ENCODE data around the gene SLC39A11. TPM values are rescaled to one million over a fixed set of nuclear protein-coding genes. Genes with fewer than 3 reads are reported as not detected.

SLC39A11 gene
- total RNA-seq, 2 experiments from 2014 or later, result 9.7 to 12.2 TPM

- no peak overlapping the region for H3K27ac Mint-ChIP-seq
- Histone ChIP-seq H3K27me3 (ENCODE audit: control insufficient read depth in 1 of 2, insufficient read depth in 2 of 2, low read length in 2 of 2) (no peaks in the 10 kb centered on the region), H3K27ac (ENCODE audit: low read depth in 1 of 2, low read length in 2 of 2) (no peak overlapping the region), H3K4me1 (ENCODE audit: insufficient read depth, low read length) (no peaks in the 10 kb centered on the region), H3K9me3 (ENCODE audit: control insufficient read depth in 1 of 2, insufficient read depth in 1 of 2, low read length in 2 of 2) (no peaks in the 10 kb centered on the region), H3K4me3 (ENCODE audit: low read length) (no peak overlapping the region), H3K36me3 (ENCODE audit: insufficient read depth, low read length) (no peaks in the 10 kb centered on the region)
- no peaks in the 10 kb centered on the region for H3K9me3 Mint-ChIP-seq
- DNase-seq (no peak), ATAC-seq (ENCODE audit: poor library complexity) (no peak)
- TF ChIP-seq CTCF (IDR thresholded peaks at IDR 0.05), result no peak
- H3K27me3 Mint-ChIP-seq, result no peaks in the 10 kb centered on the region
- POLR2A ChIA-PET, result no interaction called here
- H3K4me1 Mint-ChIP-seq (ENCODE audit: low read depth), result no peaks in the 10 kb centered on the region
- H3K4me3 Mint-ChIP-seq, result no peak overlapping the region
- H3K36me3 Mint-ChIP-seq (ENCODE audit: low read depth), result no peaks in the 10 kb centered on the region
- intact Hi-C loops (cut with DNase I, micrococcal nuclease), result no loop called here
- CTCF ChIA-PET, result no interaction called here
These were observed 392.9 kb downstream of the SLC39A11 start for GRCh38 chr17:72699545-72699944.

- TF ChIP-seq CTCF (IDR thresholded peaks at IDR 0.05), result no peak
- ATAC-seq (ENCODE audit: poor library complexity) (no peak), DNase-seq (no peak)
- H3K27ac Mint-ChIP-seq, result no peak overlapping the region
- H3K9me3 Mint-ChIP-seq, result no peaks in the 10 kb centered on the region
- POLR2A ChIA-PET, result no interaction called here
- intact Hi-C loops (cut with DNase I, micrococcal nuclease), result no loop called here
- no peaks in the 10 kb centered on the region for H3K27me3 Mint-ChIP-seq
- no peak overlapping the region for H3K4me3 Mint-ChIP-seq
- CTCF ChIA-PET, result no interaction called here
- Histone ChIP-seq H3K4me3 (ENCODE audit: low read length) (no peak overlapping the region), H3K27me3 (ENCODE audit: control insufficient read depth in 1 of 2, insufficient read depth in 2 of 2, low read length in 2 of 2) (no peaks in the 10 kb centered on the region), H3K36me3 (ENCODE audit: insufficient read depth, low read length) (no peaks in the 10 kb centered on the region), H3K27ac (ENCODE audit: low read depth in 1 of 2, low read length in 2 of 2) (no peak overlapping the region), H3K9me3 (ENCODE audit: control insufficient read depth in 1 of 2, insufficient read depth in 1 of 2, low read length in 2 of 2) (no peaks in the 10 kb centered on the region), H3K4me1 (ENCODE audit: insufficient read depth, low read length) (no peaks in the 10 kb centered on the region)
- H3K36me3 Mint-ChIP-seq (ENCODE audit: low read depth), result no peaks in the 10 kb centered on the region
- no peaks in the 10 kb centered on the region for H3K4me1 Mint-ChIP-seq (ENCODE audit: low read depth)
These were observed 394.8 kb downstream of the SLC39A11 start for GRCh38 chr17:72697602-72698146.

GRCh38 chr17:72696721-72697120 lies 395.8 kb downstream of the SLC39A11 start:
- H3K9me3 Mint-ChIP-seq, result no peaks in the 10 kb centered on the region
- no peaks in the 10 kb centered on the region for H3K4me1 Mint-ChIP-seq (ENCODE audit: low read depth)
- no peaks in the 10 kb centered on the region for H3K27me3 Mint-ChIP-seq
- Histone ChIP-seq H3K4me1 (ENCODE audit: insufficient read depth, low read length) (no peaks in the 10 kb centered on the region), H3K27ac (ENCODE audit: low read depth in 1 of 2, low read length in 2 of 2) (no peak overlapping the region), H3K27me3 (ENCODE audit: control insufficient read depth in 1 of 2, insufficient read depth in 2 of 2, low read length in 2 of 2) (no peaks in the 10 kb centered on the region), H3K9me3 (ENCODE audit: control insufficient read depth in 1 of 2, insufficient read depth in 1 of 2, low read length in 2 of 2) (no peaks in the 10 kb centered on the region), H3K4me3 (ENCODE audit: low read length) (no peak overlapping the region), H3K36me3 (ENCODE audit: insufficient read depth, low read length) (no peaks in the 10 kb centered on the region)
- no peak for TF ChIP-seq CTCF (IDR thresholded peaks at IDR 0.05)
- no peak overlapping the region for H3K4me3 Mint-ChIP-seq
- H3K36me3 Mint-ChIP-seq (ENCODE audit: low read depth), result no peaks in the 10 kb centered on the region
- ChIA-PET POLR2A (no interaction called here), CTCF (no interaction called here)
- ATAC-seq (ENCODE audit: poor library complexity) (no peak), DNase-seq (no peak)
- intact Hi-C loops (cut with DNase I, micrococcal nuclease), result no loop called here
- H3K27ac Mint-ChIP-seq, result no peak overlapping the region
